Transverse colon (tissue), 4 donors: ENCODE data around the gene CBX5. TPM values are rescaled to one million over a fixed set of nuclear protein-coding genes. Genes with fewer than 3 reads are reported as not detected.

Source experiments
- DNase-seq: peaks from one replicate; pipeline ENCODE4 v3.0.0-alpha.2; 2019
- H3K27ac ChIP-seq, 4 donors: fragments of 200-600 bp; sonication (generic); 2 replicates each; pipeline ENCODE4 v1.5.1; 2016 to 2018; ENCODE audit warnings: inconsistent platforms in 4 of 4
- H3K27me3 ChIP-seq: fragments of 200-600 bp; sonication (generic); 2 replicates; pipeline ENCODE4 v1.5.1; 2017; ENCODE audit warnings: inconsistent platforms
- H3K36me3 ChIP-seq, 4 donors: fragments of 200-600 bp; sonication (generic); 2 replicates each; pipeline ENCODE4 v1.5.1; 2017 to 2019; ENCODE audit warnings: inconsistent platforms in 4 of 4
- H3K4me1 ChIP-seq, 4 donors: fragments of 200-600 bp; sonication (generic); 2 replicates each; pipeline ENCODE4 v1.5.1; 2017 to 2020; ENCODE audit warnings: inconsistent platforms in 4 of 4
- H3K4me3 ChIP-seq, 4 donors: fragments of 200-600 bp; sonication (generic); 1 replicate in 1 of 4; 2 replicates in 3 of 4; pipeline versions ENCODE4 v1.5.1 to v1.6.1; 2017 to 2019; ENCODE audit warnings: inconsistent platforms in 4 of 4
- H3K9me3 ChIP-seq, 2 donors: fragments of 200-600 bp; sonication (generic); 2 replicates each; pipeline ENCODE4 v1.5.1; 2017 to 2019; ENCODE audit warnings: inconsistent platforms in 2 of 2
- CTCF ChIP-seq, 5 experiments: fragments of 200-600 bp in 3 of 5; fragments of 450-650 bp in 2 of 5; sonication (generic) in 3 of 5; IDR thresholded peaks; 1 replicate in 2 of 5; 2 replicates in 3 of 5; pipeline ENCODE4 v1.5.1; 2016 to 2017; ENCODE audit warnings: antibody characterized with exemption in 5 of 5, inconsistent platforms in 3 of 5, mild to moderate bottlenecking in 2 of 5, moderate library complexity in 1 of 5
- EP300 ChIP-seq: sonication (generic); formaldehyde crosslinking; IDR thresholded peaks from one replicate; pipeline ENCODE4 v1.6.1; 2017; ENCODE audit warnings: antibody characterized with exemption, low read depth
- POLR2A ChIP-seq: fragments of 450-650 bp; IDR thresholded peaks from one replicate; pipeline ENCODE4 v1.6.1; 2016; ENCODE audit warnings: antibody characterized with exemption, mild to moderate bottlenecking, moderate library complexity
- POLR2AphosphoS5 ChIP-seq, 3 donors: sonication (generic); formaldehyde crosslinking; IDR thresholded peaks; one replicate each; pipeline ENCODE4 v1.6.1; 2016; ENCODE audit warnings: antibody characterized with exemption in 3 of 3
- WGBS, 2 donors: methylation state at CpG; one replicate each; pipeline ENCODE4 v1.1.5; 2018; ENCODE audit warnings: low coverage in 1 of 2; 5-methylcytosine and 5-hydroxymethylcytosine counted together
- in situ Hi-C, 4 donors: fragments of 200-750 bp; cut with MboI; loops; one replicate each; pipeline versions ENCODE4 v1.15.0 to v1.15.1; 2017; ENCODE audit warnings: low sequenced_read_pairs in 3 of 4, low pct_ligation_motif_present in 1 of 4, low pct_unique_long_range_greater_than_20kb in 1 of 4
- intact Hi-C: fragments of 100-400 bp; cut with DNase I; formaldehyde crosslinking; loops from one replicate; pipeline ENCODE4 v1.15.1; 2023; ENCODE audit warnings: low total_unique reads
- total RNA-seq, 4 donors: library from RNA; depleted of rRNA; stranded (reverse); fragments of >200 nt; gene quantifications; one replicate each; pipeline ENCODE4 v1.1.0, GENCODE V29; 2016

CBX5 gene
- total RNA-seq, 4 donors from 2014 or later, result 18.9 to 28.8 (median 22.8) TPM

GRCh38 chr12:54273981-54274380, 5.9 kb downstream of the CBX5 start:
- H3K36me3 ChIP-seq, result no peaks in the 10 kb centered on the region
- no peak for DNase-seq
- whole genome bisulfite sequencing, 2 donors, result 71 to 90% methylated on average over 2 of the region's 2 CpGs

GRCh38 chr12:54272214-54272613, 7.7 kb downstream of the CBX5 start:
- DNase-seq, result no peak
- intact Hi-C loops (no loop called here), in situ Hi-C loops (no loop called here)
- WGBS, 2 donors, result 43 to 52% methylated on average over 1 of the region's 1 CpG
- Histone ChIP-seq H3K9me3 (no peaks in the 10 kb centered on the region), H3K36me3 (no peaks in the 10 kb centered on the region), H3K4me3 (no peak overlapping the region), H3K4me1 (peaks cover 0 to 3% (median under 1%) of the 10 kb centered on the region in 4 donors), H3K27me3 (no peaks in the 10 kb centered on the region), H3K27ac (no peak overlapping the region)
- no peak for TF ChIP-seq CTCF (IDR thresholded peaks at IDR 0.05)
- TF ChIP-seq POLR2A, result no peak
- TF ChIP-seq POLR2AphosphoS5 (IDR thresholded peaks at IDR 0.05), result no peak
- no peak for TF ChIP-seq EP300

More at GRCh38 chr12:54273981-54274380, 5.9 kb downstream of the CBX5 start:
- H3K27me3 ChIP-seq, result no peaks in the 10 kb centered on the region
- H3K9me3 ChIP-seq, result no peaks in the 10 kb centered on the region
- no peak overlapping the region for H3K27ac ChIP-seq
- H3K4me3 ChIP-seq, result no peak overlapping the region
- TF ChIP-seq CTCF (IDR thresholded peaks at IDR 0.05) (no peak), POLR2A (no peak), EP300 (no peak), POLR2AphosphoS5 (IDR thresholded peaks at IDR 0.05) (no peak)
- peaks cover 15 to 19% (median 17%) of the 10 kb centered on the region in 4 donors for H3K4me1 ChIP-seq
- intact Hi-C loops (no loop called here), in situ Hi-C loops (no loop called here)

- H3K4me3 ChIP-seq, result no peak overlapping the region
- TF ChIP-seq POLR2A, result no peak
- TF ChIP-seq EP300, result no peak
- TF ChIP-seq POLR2AphosphoS5 (IDR thresholded peaks at IDR 0.05), result no peak
- TF ChIP-seq CTCF (IDR thresholded peaks at IDR 0.05), result no peak
- intact Hi-C loops (no loop called here), in situ Hi-C loops (no loop called here)
- H3K9me3 ChIP-seq, result no peaks in the 10 kb centered on the region
- DNase-seq, result no peak
- no peak overlapping the region for H3K27ac ChIP-seq
- no peaks in the 10 kb centered on the region for H3K27me3 ChIP-seq
- H3K36me3 ChIP-seq, result no peaks in the 10 kb centered on the region
- no peaks in the 10 kb centered on the region for H3K4me1 ChIP-seq
- 82 to 94% methylated on average over 2 of the region's 2 CpGs for WGBS, 2 donors
Observed at GRCh38 chr12:54270345-54270744, 9.6 kb downstream of the CBX5 start.

GRCh38 chr12:54266852-54267251, 13.1 kb downstream of the CBX5 start:
- intact Hi-C loops (no loop called here), in situ Hi-C loops (no loop called here)
- 96 to 98% methylated on average over 2 of the region's 2 CpGs for WGBS, 2 donors

More at GRCh38 chr12:54266852-54267251, 13.1 kb downstream of the CBX5 start:
- H3K4me1 ChIP-seq, result peaks cover 5 to 11% (median 9%) of the 10 kb centered on the region in 4 donors
- H3K27ac ChIP-seq, result no peak overlapping the region
- H3K36me3 ChIP-seq, result no peaks in the 10 kb centered on the region
- no peak overlapping the region for H3K4me3 ChIP-seq
- no peaks in the 10 kb centered on the region for H3K27me3 ChIP-seq
- no peak for DNase-seq
- no peak for TF ChIP-seq POLR2A
- no peak for TF ChIP-seq CTCF (IDR thresholded peaks at IDR 0.05)
- no peak for TF ChIP-seq POLR2AphosphoS5 (IDR thresholded peaks at IDR 0.05)
- H3K9me3 ChIP-seq, result no peaks in the 10 kb centered on the region
